GM12874 (cell line): ENCODE data around the gene USP7.

ENCODE experiments used
- TF ChIP-seq, protein P1 (sequence below): IDR thresholded peaks from 2 replicates; pipeline ENCODE4 v1.5.1; 2011; ENCODE audit warnings: low read depth, mild to moderate bottlenecking, control low read depth, low read length, moderate library complexity; ENCODE audit not compliant: insufficient read depth

The USP7 gene

GRCh38 chr16:8935989-8936388 is 27.7 kb downstream of the USP7 start:
- TF ChIP-seq, protein P1, sequence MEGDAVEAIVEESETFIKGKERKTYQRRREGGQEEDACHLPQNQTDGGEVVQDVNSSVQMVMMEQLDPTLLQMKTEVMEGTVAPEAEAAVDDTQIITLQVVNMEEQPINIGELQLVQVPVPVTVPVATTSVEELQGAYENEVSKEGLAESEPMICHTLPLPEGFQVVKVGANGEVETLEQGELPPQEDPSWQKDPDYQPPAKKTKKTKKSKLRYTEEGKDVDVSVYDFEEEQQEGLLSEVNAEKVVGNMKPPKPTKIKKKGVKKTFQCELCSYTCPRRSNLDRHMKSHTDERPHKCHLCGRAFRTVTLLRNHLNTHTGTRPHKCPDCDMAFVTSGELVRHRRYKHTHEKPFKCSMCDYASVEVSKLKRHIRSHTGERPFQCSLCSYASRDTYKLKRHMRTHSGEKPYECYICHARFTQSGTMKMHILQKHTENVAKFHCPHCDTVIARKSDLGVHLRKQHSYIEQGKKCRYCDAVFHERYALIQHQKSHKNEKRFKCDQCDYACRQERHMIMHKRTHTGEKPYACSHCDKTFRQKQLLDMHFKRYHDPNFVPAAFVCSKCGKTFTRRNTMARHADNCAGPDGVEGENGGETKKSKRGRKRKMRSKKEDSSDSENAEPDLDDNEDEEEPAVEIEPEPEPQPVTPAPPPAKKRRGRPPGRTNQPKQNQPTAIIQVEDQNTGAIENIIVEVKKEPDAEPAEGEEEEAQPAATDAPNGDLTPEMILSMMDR: peak; percentile 32; the same call in 1 of the 2 replicates

DNA sequence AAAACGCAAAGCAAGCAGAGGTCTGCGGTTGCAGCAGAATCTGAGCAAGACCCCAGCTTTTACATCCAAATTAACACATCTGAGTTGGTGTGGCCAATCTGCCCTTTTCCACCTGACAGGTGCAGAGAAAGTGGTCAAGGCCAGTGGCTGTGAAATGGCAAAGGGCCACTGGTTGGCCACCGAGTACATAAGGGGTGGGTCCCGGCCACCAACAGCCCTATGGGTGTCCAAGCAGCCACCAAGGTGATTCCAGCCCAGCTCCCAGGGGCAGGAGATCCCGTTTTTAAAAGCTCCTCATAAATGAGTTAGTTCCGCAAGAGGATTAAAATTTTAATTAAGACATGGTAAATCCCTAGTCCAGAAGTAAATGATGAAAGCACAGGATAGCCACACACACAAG is 29.1 kb downstream of the USP7 start:
- TF ChIP-seq, protein P1: no peak

GRCh38 chr16:8931859-8932258 is 31.8 kb downstream of the USP7 start:
- TF ChIP-seq, protein P1: no peak

- TF ChIP-seq, protein P1: no peak
Measured at GRCh38 chr16:8929086-8929748, 34.5 kb downstream of the USP7 start.

GRCh38 chr16:8928467-8928957 is 35.2 kb downstream of the USP7 start:
- TF ChIP-seq, protein P1: no peak

DNA sequence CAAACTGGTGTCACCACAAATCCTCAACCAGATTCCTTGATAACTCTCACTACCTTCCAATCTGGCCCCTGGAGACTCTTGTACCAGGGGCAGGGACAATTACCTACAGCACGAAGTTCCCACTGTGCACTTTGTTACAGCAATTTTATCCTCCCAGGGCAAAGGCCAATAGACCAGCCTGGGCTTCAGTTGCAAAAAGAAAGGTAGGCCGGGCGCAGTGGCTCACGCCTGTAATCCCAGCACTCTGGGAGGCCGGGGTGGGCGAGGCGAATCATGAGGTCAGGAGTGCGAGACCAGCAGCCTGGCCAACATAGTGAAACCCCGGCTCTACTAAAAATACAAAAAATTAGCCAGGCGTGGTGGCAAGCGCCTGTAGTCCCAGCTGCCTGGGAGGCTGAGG is 36.9 kb downstream of the USP7 start:
- TF ChIP-seq, protein P1: no peak

DNA sequence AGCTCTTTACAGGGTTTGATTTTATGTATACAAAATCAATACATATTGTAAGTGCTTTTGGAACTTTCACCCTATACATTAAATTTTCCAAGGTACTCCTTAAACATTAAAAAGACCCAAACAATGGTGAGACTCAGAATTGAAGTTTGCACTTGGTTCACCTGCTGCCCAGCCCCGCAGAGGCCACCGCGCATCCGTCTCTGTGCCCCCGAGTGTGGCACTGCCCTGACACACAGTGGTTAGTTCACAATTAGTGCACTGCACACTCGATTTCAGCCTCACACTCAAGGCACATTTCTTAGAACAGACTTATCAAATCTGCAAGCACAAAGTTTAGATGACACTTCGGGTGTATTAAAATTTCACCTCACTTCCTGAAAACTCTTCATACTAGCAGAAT is 38.3 kb downstream of the USP7 start:
- TF ChIP-seq, protein P1: no peak
